DOHH2 (cell line): ENCODE results near the gene NR1H3.

Source experiments
- EZH2phosphoT487 ChIP-seq: fragments of 200-600 bp; sonication (generic); IDR thresholded peaks from 2 replicates; pipeline ENCODE4 v1.6.1; 2017; ENCODE audit warnings: borderline replicate concordance, mild to moderate bottlenecking, antibody characterized with exemption, low read length, moderate library complexity, mixed read lengths
- TF ChIP-seq, protein P1 (sequence below): fragments of 200-600 bp; sonication (generic); IDR thresholded peaks from one replicate; pipeline ENCODE4 v1.5.1; 2014; ENCODE audit warnings: antibody characterized with exemption, mild to moderate bottlenecking, low read depth, low read length; ENCODE audit not compliant: poor library complexity, severe bottlenecking

DNA sequence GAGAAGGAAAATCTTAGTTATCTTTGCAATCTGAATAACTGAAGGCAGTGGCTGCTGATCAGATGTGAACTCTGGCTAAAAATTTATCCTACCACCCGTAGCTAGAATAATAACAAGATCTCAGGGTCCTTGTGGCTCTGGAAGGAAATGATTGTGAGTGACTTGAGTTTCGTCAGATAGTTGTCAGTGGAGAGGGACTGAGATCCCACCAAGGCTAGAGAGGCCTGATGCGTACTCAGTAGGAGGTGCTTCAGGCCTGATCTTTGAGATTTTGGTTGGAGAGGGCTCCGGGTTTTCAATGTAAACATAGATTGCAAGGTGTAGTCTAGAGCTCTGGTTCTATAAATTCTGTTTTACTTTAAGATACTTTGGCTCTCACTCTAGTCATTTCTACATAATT is 13.5 kb downstream of the NR1H3 start:
- TF ChIP-seq, protein P1, sequence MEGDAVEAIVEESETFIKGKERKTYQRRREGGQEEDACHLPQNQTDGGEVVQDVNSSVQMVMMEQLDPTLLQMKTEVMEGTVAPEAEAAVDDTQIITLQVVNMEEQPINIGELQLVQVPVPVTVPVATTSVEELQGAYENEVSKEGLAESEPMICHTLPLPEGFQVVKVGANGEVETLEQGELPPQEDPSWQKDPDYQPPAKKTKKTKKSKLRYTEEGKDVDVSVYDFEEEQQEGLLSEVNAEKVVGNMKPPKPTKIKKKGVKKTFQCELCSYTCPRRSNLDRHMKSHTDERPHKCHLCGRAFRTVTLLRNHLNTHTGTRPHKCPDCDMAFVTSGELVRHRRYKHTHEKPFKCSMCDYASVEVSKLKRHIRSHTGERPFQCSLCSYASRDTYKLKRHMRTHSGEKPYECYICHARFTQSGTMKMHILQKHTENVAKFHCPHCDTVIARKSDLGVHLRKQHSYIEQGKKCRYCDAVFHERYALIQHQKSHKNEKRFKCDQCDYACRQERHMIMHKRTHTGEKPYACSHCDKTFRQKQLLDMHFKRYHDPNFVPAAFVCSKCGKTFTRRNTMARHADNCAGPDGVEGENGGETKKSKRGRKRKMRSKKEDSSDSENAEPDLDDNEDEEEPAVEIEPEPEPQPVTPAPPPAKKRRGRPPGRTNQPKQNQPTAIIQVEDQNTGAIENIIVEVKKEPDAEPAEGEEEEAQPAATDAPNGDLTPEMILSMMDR: no peak
- TF ChIP-seq EZH2phosphoT487: no peak
